Measurements from ENCODE around the gene BATF.
A peak's percentile ranks its signal among the peaks of the same experiment; 100 is the strongest.

BATF gene

DNA sequence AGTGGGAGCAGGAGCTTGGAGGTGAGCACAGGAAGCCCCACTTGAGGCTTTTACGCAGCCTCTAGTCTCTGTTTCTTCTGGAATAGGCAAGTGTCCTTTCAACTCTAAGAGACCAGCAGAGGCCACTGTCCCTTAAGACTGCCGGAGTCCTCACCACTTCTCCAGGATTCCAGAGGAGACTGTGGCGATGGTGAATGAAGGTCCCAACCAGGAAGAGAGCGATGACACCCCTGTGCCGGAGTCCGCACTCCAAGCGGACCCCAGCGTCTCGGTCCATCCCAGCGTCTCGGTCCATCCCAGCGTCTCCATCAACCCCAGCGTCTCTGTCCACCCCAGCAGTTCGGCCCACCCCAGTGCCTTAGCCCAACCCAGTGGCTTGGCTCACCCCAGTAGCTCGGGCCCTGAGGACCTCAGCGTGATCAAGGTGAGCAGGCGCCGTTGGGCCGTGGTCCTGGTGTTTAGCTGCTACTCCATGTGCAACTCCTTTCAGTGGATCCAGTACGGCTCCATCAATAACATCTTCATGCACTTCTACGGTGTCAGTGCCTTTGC is 56.6 kb downstream of the BATF start:
- H3K4me3 ChIP-seq (ENCODE audit: low read length), result peak overlapping the region; percentile 57
- H3K36me3 ChIP-seq (replicated peaks; ENCODE audit: insufficient read depth, low read length), result no peaks in the 10 kb centered on the region
- peaks cover 4% of the 10 kb centered on the region; the same call in 1 of the 2 replicates for H3F3A ChIP-seq (ENCODE audit: insufficient read depth, low read length)
- no peaks in the 10 kb centered on the region for H3K9me3 ChIP-seq (replicated peaks; ENCODE audit: insufficient read depth, low read length)
- H4K20me1 ChIP-seq (ENCODE audit: insufficient read depth, low read length), result no peaks in the 10 kb centered on the region
- 0 out of 2 replicates have a peak, but pooled peaks cover 3% of the 10 kb centered on the region for H3K4me1 ChIP-seq (ENCODE audit: low read length)
- H3K79me2 ChIP-seq (ENCODE audit: low read length), result no peaks in the 10 kb centered on the region
- H3K9ac ChIP-seq (ENCODE audit: low read length), result no peak overlapping the region
- H3K4me2 ChIP-seq (ENCODE audit: low read depth, low read length), result peak overlapping the region; percentile 89
- H3K27ac ChIP-seq (ENCODE audit: low read length), result no peak overlapping the region
- H3K27me3 ChIP-seq (replicated peaks; ENCODE audit: insufficient read depth, low read length), result no peaks in the 10 kb centered on the region
- 0 out of 2 replicates have a peak overlapping the region, but pooled peaks have one; percentile 37 for H2AFZ ChIP-seq (ENCODE audit: low read length)
- H3K9me2 ChIP-seq (replicated peaks; ENCODE audit: insufficient read depth, low read length), result no peaks in the 10 kb centered on the region
- no peak for TF ChIP-seq EZH2 (optimal IDR thresholded peaks at IDR 0.05; ENCODE audit: low read depth, low read length)
- TF ChIP-seq, protein P1, sequence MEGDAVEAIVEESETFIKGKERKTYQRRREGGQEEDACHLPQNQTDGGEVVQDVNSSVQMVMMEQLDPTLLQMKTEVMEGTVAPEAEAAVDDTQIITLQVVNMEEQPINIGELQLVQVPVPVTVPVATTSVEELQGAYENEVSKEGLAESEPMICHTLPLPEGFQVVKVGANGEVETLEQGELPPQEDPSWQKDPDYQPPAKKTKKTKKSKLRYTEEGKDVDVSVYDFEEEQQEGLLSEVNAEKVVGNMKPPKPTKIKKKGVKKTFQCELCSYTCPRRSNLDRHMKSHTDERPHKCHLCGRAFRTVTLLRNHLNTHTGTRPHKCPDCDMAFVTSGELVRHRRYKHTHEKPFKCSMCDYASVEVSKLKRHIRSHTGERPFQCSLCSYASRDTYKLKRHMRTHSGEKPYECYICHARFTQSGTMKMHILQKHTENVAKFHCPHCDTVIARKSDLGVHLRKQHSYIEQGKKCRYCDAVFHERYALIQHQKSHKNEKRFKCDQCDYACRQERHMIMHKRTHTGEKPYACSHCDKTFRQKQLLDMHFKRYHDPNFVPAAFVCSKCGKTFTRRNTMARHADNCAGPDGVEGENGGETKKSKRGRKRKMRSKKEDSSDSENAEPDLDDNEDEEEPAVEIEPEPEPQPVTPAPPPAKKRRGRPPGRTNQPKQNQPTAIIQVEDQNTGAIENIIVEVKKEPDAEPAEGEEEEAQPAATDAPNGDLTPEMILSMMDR (IDR thresholded peaks at IDR 0.05; ENCODE audit: low read length), result no peak
- no peak for TF ChIP-seq EZH2phosphoT487 (IDR thresholded peaks at IDR 0.05; ENCODE audit: low read length)
- no peak for DNase-seq

DNA sequence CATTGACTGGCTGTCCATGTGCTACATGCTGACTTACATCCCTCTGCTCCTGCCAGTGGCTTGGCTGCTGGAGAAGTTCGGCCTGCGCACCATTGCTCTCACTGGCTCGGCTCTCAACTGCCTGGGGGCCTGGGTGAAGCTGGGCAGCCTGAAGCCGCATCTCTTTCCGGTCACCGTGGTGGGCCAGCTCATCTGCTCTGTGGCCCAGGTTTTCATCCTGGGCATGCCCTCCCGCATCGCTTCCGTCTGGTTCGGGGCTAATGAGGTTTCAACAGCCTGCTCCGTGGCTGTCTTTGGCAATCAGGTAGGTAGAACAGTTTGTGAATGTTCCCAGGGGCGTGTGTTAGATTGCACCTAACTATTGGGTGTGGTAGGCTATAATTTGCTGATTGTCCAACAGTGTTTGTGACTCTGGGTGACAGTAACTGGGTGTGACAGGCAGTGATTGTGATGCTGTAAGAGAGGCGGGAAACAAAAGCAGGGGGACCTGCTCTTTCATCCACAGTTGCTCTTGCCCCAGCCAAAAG is 57.1 kb downstream of the BATF start:
- Histone ChIP-seq H3K79me2 (ENCODE audit: low read length) (no peaks in the 10 kb centered on the region), H3K9me2 (replicated peaks; ENCODE audit: insufficient read depth, low read length) (no peaks in the 10 kb centered on the region), H3K4me2 (ENCODE audit: low read depth, low read length) (peak overlapping the region; percentile 89; the same call in 1 of the 2 replicates), H3K36me3 (replicated peaks; ENCODE audit: insufficient read depth, low read length) (no peaks in the 10 kb centered on the region), H3K4me3 (ENCODE audit: low read length) (no peak overlapping the region), H3K9me3 (replicated peaks; ENCODE audit: insufficient read depth, low read length) (no peaks in the 10 kb centered on the region), H3K9ac (ENCODE audit: low read length) (no peak overlapping the region), H3F3A (ENCODE audit: insufficient read depth, low read length) (peaks cover 4% of the 10 kb centered on the region; the same call in 1 of the 2 replicates), H3K27me3 (replicated peaks; ENCODE audit: insufficient read depth, low read length) (no peaks in the 10 kb centered on the region), H3K27ac (ENCODE audit: low read length) (no peak overlapping the region), H4K20me1 (ENCODE audit: insufficient read depth, low read length) (no peaks in the 10 kb centered on the region), H2AFZ (ENCODE audit: low read length) (no peak overlapping the region), H3K4me1 (ENCODE audit: low read length) (0 out of 2 replicates have a peak, but pooled peaks cover 3% of the 10 kb centered on the region)
- TF ChIP-seq, protein P1 (IDR thresholded peaks at IDR 0.05; ENCODE audit: low read length), result no peak
- TF ChIP-seq EZH2 (optimal IDR thresholded peaks at IDR 0.05; ENCODE audit: low read depth, low read length) (no peak), EZH2phosphoT487 (IDR thresholded peaks at IDR 0.05; ENCODE audit: low read length) (no peak)
- no peak for DNase-seq

DNA sequence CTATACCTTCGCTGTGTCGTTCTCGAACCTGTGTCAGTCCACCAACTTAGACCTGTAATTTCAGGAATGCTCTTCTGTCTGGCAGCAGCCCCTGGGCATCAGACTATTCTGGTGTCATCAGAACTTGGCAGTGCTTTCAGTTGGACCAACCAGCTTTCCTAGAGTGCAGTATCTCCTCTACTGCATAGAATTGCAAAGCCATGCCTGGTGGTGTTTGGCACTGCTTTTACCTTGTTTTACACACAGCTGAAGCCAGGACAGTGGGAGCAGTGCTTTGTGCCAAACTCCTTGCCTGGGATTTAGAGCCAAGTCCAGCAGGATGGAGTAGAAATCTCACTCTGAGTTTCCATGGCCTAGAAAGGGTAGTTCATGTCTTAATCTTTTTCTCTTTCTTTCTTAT is 57.6 kb downstream of the BATF start:
- H3F3A ChIP-seq (ENCODE audit: insufficient read depth, low read length), result peaks cover 4% of the 10 kb centered on the region; the same call in 1 of the 2 replicates
- no peaks in the 10 kb centered on the region for H3K27me3 ChIP-seq (replicated peaks; ENCODE audit: insufficient read depth, low read length)
- no peaks in the 10 kb centered on the region for H4K20me1 ChIP-seq (ENCODE audit: insufficient read depth, low read length)
- no peaks in the 10 kb centered on the region for H3K79me2 ChIP-seq (ENCODE audit: low read length)
- no peak for DNase-seq
- H3K36me3 ChIP-seq (replicated peaks; ENCODE audit: insufficient read depth, low read length), result no peaks in the 10 kb centered on the region
- H3K9me2 ChIP-seq (replicated peaks; ENCODE audit: insufficient read depth, low read length), result no peaks in the 10 kb centered on the region
- TF ChIP-seq, protein P1 (IDR thresholded peaks at IDR 0.05; ENCODE audit: low read length), result no peak
- TF ChIP-seq EZH2phosphoT487 (IDR thresholded peaks at IDR 0.05; ENCODE audit: low read length) (no peak), EZH2 (optimal IDR thresholded peaks at IDR 0.05; ENCODE audit: low read depth, low read length) (no peak)
- H2AFZ ChIP-seq (ENCODE audit: low read length), result no peak overlapping the region
- 0 out of 2 replicates have a peak, but pooled peaks cover 3% of the 10 kb centered on the region for H3K4me1 ChIP-seq (ENCODE audit: low read length)
- no peaks in the 10 kb centered on the region for H3K9me3 ChIP-seq (replicated peaks; ENCODE audit: insufficient read depth, low read length)
- no peak overlapping the region for H3K4me2 ChIP-seq (ENCODE audit: low read depth, low read length)
- H3K9ac ChIP-seq (ENCODE audit: low read length), result no peak overlapping the region
- H3K27ac ChIP-seq (ENCODE audit: low read length), result no peak overlapping the region
- no peak overlapping the region for H3K4me3 ChIP-seq (ENCODE audit: low read length)

Data from MM.1S (cell line).